Neural cell (in vitro differentiated cells): ENCODE results near the gene SLC6A8.
"Not testable (repeated sequence)": the region's sequence is repeated elsewhere in the genome, so short reads cannot be mapped to it uniquely, and the experiment has no call there.

Experiments used
- CTCF ChIP-seq: fragments of 450-650 bp; IDR thresholded peaks from 2 replicates; pipeline ENCODE4 v1.5.1; 2014; ENCODE audit warnings: antibody characterized with exemption, mild to moderate bottlenecking, moderate library complexity; ENCODE audit not compliant: poor library complexity, severe bottlenecking
- EZH2 ChIP-seq: fragments of 200-600, 300-800 bp; shearing (Covaris generic), sonication (generic); IDR thresholded peaks from 2 replicates; pipeline ENCODE4 v1.6.1; 2014; ENCODE audit warnings: antibody characterized with exemption, low read length, borderline replicate concordance, mild to moderate bottlenecking; ENCODE audit not compliant: insufficient read depth, poor library complexity, severe bottlenecking
- POLR2AphosphoS5 ChIP-seq: IDR thresholded peaks from 2 replicates; pipeline ENCODE4 v1.6.1; 2012
- REST ChIP-seq: IDR thresholded peaks from 2 replicates; pipeline ENCODE4 v1.6.1; 2012; ENCODE audit warnings: borderline replicate concordance
- TAF1 ChIP-seq: IDR thresholded peaks from 2 replicates; pipeline ENCODE4 v1.6.1; 2012; ENCODE audit warnings: low read depth

GRCh38 chrX:153705403-153706060 is 17.8 kb downstream of the SLC6A8 start:
- TF ChIP-seq CTCF, REST, POLR2AphosphoS5, TAF1, EZH2: not testable (repeated sequence)
